Loucy (cell line): Measurements from ENCODE around the gene ZNF423.

ENCODE experiments used
- H2AFZ ChIP-seq: fragments of 200-600 bp; sonication (generic); 2 replicates; pipeline ENCODE4 v1.6.0; 2016; ENCODE audit warnings: antibody characterized with exemption, mild to moderate bottlenecking, low read length, moderate library complexity
- H3F3A ChIP-seq: fragments of 200-600 bp; 2 replicates; pipeline ENCODE4 v1.6.0; 2016; ENCODE audit warnings: antibody characterized with exemption, low read depth, mild to moderate bottlenecking
- H3K27me3 ChIP-seq: fragments of 200-600 bp; sonication (generic); 2 replicates; pipeline ENCODE4 v1.6.1; 2014; ENCODE audit warnings: low read length, mild to moderate bottlenecking; ENCODE audit not compliant: insufficient read depth, poor library complexity, severe bottlenecking
- H3K36me3 ChIP-seq: fragments of 200-600 bp; sonication (generic); 2 replicates; pipeline ENCODE4 v1.6.1; 2016; ENCODE audit warnings: low read length; ENCODE audit not compliant: insufficient read depth
- H3K4me1 ChIP-seq: fragments of 200-600 bp; sonication (generic); 2 replicates; pipeline ENCODE4 v1.5.1; 2014; ENCODE audit warnings: low read length, mild to moderate bottlenecking; ENCODE audit not compliant: insufficient read depth, poor library complexity, severe bottlenecking
- H3K4me2 ChIP-seq: fragments of 200-600 bp; sonication (generic); 2 replicates; pipeline ENCODE4 v1.6.0; 2014; ENCODE audit warnings: antibody characterized with exemption, low read length, low read depth, mild to moderate bottlenecking; ENCODE audit not compliant: poor library complexity, severe bottlenecking
- H3K4me3 ChIP-seq: fragments of 200-600 bp; sonication (generic); 2 replicates; pipeline ENCODE4 v1.5.1; 2014; ENCODE audit warnings: low read length, mild to moderate bottlenecking, mixed read lengths; ENCODE audit not compliant: poor library complexity, severe bottlenecking
- H3K79me2 ChIP-seq: fragments of 200-600 bp; sonication (generic); 2 replicates; pipeline ENCODE4 v1.6.1; 2014; ENCODE audit warnings: low read length; ENCODE audit not compliant: insufficient read depth
- H3K9ac ChIP-seq: fragments of 200-600 bp; sonication (generic); 2 replicates; pipeline ENCODE4 v1.6.0; 2014; ENCODE audit warnings: mild to moderate bottlenecking, low read depth, low read length, moderate library complexity; ENCODE audit not compliant: poor library complexity, severe bottlenecking
- H3K9me2 ChIP-seq: fragments of 200-600 bp; sonication (generic); replicated peaks from 2 replicates; pipeline ENCODE4 v1.6.1; 2016; ENCODE audit warnings: low read depth, low read length, mixed read lengths
- H3K9me3 ChIP-seq: fragments of 200-600 bp; sonication (generic); 2 replicates; pipeline ENCODE4 v1.6.1; 2014; ENCODE audit warnings: mild to moderate bottlenecking, antibody characterized with exemption, low read length, low read depth; ENCODE audit not compliant: insufficient read depth
- H4K20me1 ChIP-seq: fragments of 200-600 bp; sonication (generic); 2 replicates; pipeline ENCODE4 v1.6.0; 2014; ENCODE audit warnings: antibody characterized with exemption, low read length, mild to moderate bottlenecking; ENCODE audit not compliant: insufficient read depth, poor library complexity, severe bottlenecking
- EZH2phosphoT487 ChIP-seq: fragments of 200-600 bp; IDR thresholded peaks from 2 replicates; pipeline ENCODE4 v1.6.1; 2018; ENCODE audit warnings: antibody characterized with exemption, mild to moderate bottlenecking, moderate library complexity, borderline replicate concordance
- TF ChIP-seq, protein P1 (sequence below): fragments of 200-600 bp; sonication (generic); conservative IDR thresholded peaks from 2 replicates; pipeline ENCODE4 v1.5.1; 2014; ENCODE audit warnings: mild to moderate bottlenecking, antibody characterized with exemption, low read length

Gene ZNF423

DNA sequence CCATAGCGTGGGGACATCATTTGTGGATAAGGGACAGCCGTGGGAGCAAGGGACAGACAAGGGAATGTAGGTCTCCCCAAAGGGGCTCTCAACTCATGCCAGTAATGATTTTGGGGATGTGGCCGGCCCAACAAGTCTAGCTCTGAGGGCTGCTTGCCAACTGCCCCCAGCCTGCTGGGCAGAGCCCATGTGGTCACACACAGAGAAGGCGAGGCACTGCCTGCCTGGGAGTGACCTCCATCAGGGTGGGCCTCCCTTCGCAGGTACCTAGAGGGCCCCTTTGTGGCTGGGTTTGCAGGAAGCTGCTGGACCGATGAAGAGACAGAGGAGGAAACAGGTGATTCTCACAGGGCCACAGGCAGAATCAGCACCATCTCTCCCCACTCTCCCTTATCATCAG, 305.2 kb downstream of the ZNF423 start:
- no peaks in the 10 kb centered on the region for H3K9me2 ChIP-seq
- H2AFZ ChIP-seq: no peak overlapping the region; the same call in 1 of the 2 replicates
- no peaks in the 10 kb centered on the region for H3K79me2 ChIP-seq
- H3K9ac ChIP-seq: no peak overlapping the region
- H3F3A ChIP-seq: no peaks in the 10 kb centered on the region
- no peaks in the 10 kb centered on the region for H3K27me3 ChIP-seq
- TF ChIP-seq, protein P1, sequence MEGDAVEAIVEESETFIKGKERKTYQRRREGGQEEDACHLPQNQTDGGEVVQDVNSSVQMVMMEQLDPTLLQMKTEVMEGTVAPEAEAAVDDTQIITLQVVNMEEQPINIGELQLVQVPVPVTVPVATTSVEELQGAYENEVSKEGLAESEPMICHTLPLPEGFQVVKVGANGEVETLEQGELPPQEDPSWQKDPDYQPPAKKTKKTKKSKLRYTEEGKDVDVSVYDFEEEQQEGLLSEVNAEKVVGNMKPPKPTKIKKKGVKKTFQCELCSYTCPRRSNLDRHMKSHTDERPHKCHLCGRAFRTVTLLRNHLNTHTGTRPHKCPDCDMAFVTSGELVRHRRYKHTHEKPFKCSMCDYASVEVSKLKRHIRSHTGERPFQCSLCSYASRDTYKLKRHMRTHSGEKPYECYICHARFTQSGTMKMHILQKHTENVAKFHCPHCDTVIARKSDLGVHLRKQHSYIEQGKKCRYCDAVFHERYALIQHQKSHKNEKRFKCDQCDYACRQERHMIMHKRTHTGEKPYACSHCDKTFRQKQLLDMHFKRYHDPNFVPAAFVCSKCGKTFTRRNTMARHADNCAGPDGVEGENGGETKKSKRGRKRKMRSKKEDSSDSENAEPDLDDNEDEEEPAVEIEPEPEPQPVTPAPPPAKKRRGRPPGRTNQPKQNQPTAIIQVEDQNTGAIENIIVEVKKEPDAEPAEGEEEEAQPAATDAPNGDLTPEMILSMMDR: no peak
- TF ChIP-seq EZH2phosphoT487: no peak
- H3K36me3 ChIP-seq: no peaks in the 10 kb centered on the region
- H3K4me1 ChIP-seq: peaks cover 12% of the 10 kb centered on the region
- H3K4me3 ChIP-seq: no peak overlapping the region
- H4K20me1 ChIP-seq: no peaks in the 10 kb centered on the region
- peak overlapping the region; percentile 18 for H3K4me2 ChIP-seq
- H3K9me3 ChIP-seq: no peaks in the 10 kb centered on the region

DNA sequence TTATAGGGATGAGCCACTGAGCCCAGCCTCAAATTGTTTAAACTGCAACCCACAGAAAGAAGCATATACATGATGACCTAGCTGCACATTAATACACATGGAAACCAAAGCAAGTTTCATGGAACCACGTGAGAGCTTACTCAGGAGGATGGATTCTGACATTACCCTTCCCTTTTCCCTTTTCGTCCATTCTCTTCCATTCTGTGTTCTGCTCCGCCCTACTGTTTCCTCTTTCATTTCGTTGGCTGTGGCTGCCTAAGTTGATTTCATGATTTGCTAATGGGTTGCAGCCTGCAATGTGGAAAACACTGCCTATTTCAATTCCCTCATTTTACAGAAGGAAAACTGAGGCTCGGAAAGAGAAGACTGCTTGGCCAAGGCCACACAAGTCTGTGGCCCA, 305.8 kb downstream of the ZNF423 start:
- Histone ChIP-seq H4K20me1 (no peaks in the 10 kb centered on the region), H2AFZ (no peak overlapping the region), H3K4me1 (peaks cover 12% of the 10 kb centered on the region), H3K4me2 (no peak overlapping the region), H3F3A (no peaks in the 10 kb centered on the region), H3K9me2 (no peaks in the 10 kb centered on the region), H3K9me3 (no peaks in the 10 kb centered on the region), H3K79me2 (no peaks in the 10 kb centered on the region), H3K9ac (no peak overlapping the region), H3K27me3 (no peaks in the 10 kb centered on the region), H3K4me3 (no peak overlapping the region), H3K36me3 (no peaks in the 10 kb centered on the region)
- TF ChIP-seq EZH2phosphoT487: no peak
- TF ChIP-seq, protein P1: no peak

DNA sequence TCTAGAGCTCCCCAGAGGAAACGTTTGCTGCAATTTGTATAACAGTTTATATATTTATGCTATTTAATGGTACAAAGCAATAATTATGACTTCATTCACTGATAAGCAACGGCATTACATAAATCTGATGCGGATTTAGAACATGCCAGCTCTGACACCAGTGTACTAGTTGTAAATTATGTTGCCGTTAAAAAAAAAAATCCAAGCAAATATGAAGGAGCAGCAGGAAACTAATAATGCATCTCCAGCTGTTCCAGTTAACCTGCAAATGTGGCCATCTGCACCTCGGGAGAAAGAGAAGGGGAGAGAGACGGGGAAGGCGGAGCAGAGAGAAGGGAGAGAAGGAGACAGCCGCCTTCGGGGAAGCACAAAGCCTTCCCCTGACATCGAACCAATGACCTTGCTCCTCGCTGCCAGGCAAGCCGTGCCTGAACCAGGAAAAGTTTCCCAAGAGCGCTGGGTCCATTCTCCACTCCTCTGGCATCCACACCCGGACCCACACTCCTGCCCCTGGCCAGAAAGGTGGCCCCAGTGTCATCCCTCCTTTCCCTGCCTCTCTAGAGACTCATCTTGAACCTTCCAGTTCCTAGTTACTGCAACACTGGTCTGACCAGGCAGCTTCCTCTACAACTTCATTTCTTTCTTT, 307.5 kb downstream of the ZNF423 start:
- Histone ChIP-seq H3F3A (no peaks in the 10 kb centered on the region), H3K9me3 (no peaks in the 10 kb centered on the region), H4K20me1 (no peaks in the 10 kb centered on the region), H3K79me2 (no peaks in the 10 kb centered on the region), H3K4me3 (no peak overlapping the region), H3K9ac (no peak overlapping the region), H2AFZ (no peak overlapping the region), H3K9me2 (no peaks in the 10 kb centered on the region), H3K4me2 (no peak overlapping the region), H3K4me1 (peaks cover 12% of the 10 kb centered on the region), H3K27me3 (no peaks in the 10 kb centered on the region), H3K36me3 (no peaks in the 10 kb centered on the region)
- TF ChIP-seq, protein P1: no peak
- TF ChIP-seq EZH2phosphoT487: no peak
